ENCODE results near the gene G0S2.
"Not testable (repeated sequence)": the region's sequence is repeated elsewhere in the genome, so short reads cannot be mapped to it uniquely, and the experiment has no call there.

Gene G0S2

DNA sequence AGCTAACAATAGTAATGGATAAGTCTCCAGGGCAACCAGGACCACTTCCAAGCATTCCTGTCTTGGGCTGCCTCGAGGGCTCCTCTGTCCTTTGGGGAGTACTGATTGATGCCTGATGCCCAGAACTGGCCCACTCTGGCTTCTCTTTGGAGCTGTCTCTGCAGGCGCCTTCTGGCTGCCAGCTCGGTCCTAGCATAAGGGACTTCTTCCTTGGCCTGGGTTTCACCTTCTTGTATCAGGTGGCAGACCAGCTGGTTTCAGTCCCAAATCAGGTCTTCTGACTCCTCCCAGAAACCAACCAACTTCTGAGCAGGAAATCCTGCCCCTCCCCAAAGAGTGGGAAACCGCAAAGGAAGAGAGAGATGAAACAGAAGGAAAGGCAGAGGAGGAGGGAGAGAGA is 10.6 kb downstream of the G0S2 start:
- no peak for DNase-seq

DNA sequence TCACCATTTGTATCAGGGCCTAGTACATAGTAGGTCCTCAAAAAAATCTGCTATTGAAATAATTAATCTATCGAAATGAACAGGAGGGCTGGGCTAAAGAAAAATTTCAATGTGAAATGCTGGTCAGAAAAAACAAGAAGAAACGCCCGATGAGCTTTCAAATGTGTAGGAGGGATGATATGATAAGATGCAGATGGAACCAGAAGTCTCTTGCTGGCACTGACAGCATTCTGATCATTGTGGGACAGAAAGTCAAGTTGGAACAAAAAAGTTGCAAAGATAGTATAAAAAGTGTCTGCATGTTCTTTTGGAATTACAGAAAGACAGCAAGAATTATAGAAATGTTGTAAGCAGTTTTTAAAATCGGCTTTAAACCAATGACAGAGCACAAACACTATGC is 11.1 kb downstream of the G0S2 start:
- DNase-seq, result no peak

DNA sequence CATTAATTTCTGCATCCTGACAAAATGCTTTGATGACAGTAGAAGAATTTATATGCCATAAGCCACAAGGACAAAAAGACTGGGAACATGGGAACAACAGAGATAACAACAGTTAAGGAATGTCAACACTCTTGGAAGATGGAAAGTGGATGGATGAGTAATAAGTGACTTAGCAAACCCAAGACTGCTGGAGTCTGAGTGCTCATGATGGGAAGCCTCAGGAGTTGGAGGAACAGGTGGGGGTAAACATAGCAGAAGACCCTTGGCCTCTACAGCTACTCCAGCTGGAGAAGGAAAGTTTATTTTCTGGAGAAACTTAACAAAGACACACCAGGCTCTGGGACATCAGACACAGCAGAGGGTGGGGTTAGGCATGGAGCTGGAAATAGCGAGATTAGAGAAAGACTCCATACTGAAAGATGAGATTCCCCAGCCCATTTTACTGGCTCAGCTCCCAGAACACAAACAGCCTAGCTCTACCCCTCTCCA is 13.6 kb downstream of the G0S2 start:
- DNase-seq, result no peak

DNA sequence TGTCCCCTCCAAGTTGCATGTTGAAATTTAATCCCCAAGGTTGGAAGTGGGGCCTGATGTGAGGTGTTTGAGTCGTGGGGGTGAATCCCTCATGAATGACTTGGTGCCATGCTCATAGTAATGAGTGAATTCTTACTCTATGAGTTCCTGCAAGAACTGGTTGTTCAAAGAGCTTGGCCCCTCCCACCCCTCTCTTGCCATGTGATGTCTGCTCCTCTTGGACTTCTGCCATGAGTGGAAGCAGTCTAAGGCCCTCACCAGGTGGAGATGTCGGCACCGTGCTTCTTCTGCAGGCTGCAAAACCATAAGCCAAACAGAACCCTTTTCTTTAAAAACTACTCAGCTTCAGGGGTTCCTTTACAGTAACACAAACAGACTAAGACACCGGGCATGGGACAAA is 14.3 kb downstream of the G0S2 start:
- DNase-seq, result no peak

DNA sequence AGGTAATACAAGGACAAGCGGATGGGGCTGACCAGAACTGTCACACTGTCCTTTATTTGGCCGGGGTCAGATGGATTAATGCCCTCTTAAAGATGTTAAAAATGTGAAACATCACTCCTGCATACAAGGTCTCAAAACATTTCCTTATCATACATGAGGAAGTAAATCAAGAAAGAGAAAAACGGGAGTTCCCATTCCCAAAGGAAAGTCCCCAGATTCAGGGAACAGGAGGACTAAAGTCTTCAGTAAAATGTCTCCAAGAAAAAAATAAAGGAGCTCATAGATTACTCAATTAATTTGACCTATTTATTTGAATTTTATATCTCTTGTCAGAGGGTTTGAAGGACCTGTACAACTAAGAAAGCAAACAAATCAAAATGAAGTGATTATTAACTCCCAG is 16.0 kb downstream of the G0S2 start:
- no peak for DNase-seq

DNA sequence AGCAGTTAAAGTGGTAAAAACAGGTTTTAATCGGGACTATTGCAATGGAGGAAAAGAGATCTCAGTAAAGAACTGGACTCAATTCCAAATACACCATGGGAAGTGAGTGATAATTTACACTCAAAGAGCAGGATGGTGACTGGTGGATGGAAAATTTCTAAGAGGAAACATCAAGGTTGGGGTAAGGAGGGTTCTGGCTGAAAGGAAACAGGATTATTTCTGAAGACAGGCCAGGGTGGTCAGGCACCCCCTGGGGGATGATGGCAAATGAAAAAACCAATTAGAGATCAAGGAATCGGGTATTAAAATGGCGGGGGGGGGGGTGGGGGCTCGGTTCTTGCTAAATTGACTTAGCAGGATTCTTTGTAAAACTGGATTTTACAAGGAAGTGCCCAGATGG is 17.1 kb downstream of the G0S2 start:
- no peak for DNase-seq

DNA sequence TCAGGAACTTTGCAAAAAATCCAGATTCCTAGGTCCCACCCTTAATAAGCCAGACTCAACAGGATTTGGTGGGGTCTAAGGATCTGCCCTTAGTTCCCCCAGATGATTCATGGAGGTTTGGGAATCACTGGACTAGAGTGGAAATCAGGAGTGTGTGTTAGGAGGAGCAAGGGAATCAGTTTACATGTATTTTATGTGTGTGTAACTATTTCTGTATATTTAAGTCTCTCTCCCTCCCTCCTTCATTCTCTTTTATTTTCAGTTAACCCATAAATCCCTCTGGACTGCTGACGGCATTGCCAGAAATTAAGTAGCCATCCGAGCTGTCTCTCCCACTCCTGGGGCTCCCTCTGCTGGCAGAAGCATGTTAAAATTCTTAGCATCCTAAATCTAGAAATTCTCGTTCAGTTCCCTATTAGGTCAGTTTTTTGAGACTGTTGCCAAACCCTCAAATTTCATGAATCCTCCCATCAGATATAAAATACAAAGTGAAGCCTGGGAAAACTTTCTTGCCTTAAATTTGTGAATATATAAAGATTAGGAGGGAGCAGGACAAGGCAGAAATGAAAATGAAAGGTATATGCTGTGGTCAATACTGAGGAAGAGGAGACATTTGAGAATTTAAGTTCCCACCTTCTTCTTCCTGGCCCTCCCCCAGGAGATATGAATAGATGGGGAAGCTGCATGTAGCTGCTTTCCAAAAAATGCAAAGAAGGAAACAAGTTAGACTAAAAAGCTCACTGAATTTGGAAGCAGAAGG is 17.7 kb downstream of the G0S2 start:
- DNase-seq, result peak; percentile 57

DNA sequence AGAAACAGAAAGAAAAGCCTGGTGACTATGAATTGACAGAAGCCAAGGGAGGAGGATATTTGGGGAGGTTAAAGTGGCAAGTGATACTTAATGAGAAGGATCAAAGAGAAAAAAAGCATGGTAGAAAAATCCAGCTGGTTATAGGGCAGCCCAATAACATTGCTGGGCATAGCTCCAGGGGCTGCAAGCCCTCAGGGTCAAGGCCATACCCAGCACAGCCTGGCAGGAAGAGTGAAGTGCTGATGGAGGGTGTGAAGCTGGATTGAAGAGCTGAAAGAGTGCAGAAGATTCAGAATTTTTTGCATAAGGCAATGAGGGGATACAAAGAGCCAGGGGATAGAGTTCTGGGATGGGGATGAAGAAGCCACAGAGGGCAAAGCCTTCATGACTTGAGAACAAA is 21.5 kb downstream of the G0S2 start:
- no peak for DNase-seq

DNA sequence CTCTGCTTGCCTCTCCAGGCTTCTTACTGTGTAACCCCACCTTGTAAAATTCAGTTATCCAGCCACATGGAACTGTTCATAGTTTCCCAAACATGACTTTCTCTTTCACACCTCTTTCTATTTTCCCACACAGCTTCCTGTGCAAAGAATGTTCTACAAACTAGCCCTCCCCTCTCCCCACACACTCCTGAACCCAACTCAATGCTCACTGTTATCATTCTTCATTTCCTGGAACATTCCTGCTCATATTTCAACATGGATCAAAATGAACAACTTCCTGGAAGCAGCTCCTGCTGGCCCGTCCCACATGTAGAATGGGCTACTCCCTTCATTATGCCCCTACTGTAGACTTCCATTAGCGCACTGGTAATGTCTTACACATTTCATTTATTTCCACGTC is 21.9 kb downstream of the G0S2 start:
- no peak for DNase-seq

DNA sequence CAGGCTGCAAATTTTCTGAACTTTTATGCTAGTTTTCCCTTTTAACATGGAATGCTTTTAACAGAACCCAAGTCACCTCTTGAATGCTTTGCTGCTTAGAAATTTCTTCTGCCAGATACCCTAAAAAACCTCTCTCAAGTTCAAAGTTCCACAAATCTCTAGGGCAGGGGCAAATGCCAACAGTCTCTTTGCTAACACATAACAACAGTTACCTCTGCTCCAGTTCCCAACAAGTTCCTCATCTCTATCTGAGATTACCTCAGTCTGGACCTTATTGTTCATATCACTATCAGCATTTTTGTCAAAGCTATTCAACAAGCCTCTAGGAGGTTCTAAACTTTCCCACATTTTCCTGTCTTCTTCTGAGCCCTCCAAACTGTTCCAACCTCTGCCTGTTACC is 25.5 kb downstream of the G0S2 start:
- not testable (repeated sequence) for DNase-seq

DNA sequence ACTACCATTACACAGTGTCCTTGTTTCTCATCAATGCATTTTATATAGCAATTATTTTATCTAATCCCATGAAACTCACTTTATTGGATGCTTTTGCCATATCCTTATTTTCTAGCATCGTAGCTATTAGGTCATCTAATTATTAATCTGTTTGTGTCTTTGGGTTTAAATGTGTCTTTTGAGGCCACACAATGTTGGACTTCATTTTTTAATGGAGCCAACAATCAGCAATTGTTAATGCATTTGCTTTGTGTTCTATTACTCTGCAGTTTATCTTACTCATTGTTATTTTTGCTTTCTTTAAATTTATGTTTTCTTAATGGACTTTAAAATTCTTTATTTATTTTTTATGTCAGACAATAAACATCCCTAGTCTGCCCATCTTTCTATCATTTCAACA is 27.6 kb downstream of the G0S2 start:
- DNase-seq, result no peak

DNA sequence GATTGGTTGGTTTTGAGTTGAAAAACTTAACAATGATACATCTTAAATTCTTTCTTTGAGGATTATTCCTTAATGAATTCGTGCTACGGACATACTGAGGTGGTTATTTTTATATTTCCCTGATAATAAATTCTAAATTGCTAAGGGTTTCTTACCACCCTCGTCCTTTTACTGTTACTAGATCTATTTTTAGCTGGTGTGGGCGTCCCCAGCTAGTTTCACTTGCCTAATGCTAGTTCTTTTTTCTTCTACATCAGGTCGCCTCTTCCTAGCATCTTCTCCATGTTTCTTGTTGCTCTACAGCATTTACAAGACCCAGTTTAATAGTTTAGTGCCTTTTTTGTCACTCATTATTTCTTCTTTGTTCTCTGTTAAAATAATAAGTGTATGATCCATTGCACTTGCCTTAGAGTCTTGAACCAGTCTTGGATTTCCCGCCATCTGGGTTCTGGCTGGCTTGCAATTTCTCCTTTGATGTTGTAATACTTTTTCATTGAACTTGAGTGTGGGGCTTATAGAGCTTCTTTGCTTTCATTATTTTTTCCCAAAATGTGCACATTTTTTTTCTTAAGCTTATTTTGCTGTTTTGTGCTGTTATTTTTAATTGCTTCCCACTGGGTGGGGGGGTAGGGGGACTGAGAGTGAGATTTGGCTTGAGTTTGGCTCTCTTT is 28.8 kb downstream of the G0S2 start:
- no peak for DNase-seq

DNA sequence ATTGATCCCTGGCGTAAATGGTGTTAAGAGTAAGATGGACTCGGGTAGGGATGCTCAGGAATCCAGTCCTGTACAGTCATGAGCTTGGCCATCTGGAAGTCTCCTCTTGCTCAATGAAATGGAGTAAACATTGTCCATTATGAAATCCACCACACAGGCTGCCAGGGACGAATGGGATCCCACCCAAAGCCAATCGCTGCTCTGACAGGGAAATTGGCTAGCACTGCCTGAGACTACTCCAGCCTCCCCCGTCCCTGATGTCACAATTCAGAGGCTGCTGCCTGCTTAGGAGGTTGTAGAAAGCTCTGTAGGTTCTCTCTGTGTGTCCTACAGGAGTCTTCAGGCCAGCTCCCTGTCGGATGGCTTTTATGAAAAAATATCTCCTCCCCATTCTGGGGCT is 29.4 kb downstream of the G0S2 start, which contains the start of gene HSD11B1:
TSS of gene HSD11B1 (plus strand) at position 263 of the 400 bp plus-strand sequence. CDS start at position 360, 97 bp downstream.
- no peak for DNase-seq

DNA sequence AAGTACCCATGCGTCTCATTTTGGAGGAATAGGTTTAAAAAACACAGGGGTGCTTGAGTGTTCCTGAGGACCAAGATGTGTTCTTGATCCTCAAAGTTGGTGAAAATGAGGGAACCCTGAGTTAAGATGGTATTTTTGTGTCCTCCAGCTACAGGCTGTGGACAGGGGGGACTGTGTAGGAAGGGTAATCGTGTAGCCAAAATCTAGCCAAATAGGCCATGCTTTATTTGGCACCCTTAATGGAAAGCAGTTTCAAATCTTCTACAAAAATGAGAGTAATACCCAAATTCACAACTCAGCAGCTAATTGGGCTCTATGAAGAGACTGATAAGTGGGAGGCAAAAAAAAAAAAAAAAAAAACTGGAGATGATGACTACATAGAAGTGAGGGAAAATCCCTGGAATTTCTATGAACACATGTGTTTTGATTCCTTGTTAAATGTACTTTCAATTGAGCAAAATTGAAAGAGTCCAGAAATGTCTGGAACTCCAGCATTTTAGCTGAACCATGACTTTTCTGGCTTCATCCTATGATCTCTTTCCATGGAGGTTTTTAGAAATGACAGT is 29.9 kb downstream of the G0S2 start:
- DNase-seq, result no peak

DNA sequence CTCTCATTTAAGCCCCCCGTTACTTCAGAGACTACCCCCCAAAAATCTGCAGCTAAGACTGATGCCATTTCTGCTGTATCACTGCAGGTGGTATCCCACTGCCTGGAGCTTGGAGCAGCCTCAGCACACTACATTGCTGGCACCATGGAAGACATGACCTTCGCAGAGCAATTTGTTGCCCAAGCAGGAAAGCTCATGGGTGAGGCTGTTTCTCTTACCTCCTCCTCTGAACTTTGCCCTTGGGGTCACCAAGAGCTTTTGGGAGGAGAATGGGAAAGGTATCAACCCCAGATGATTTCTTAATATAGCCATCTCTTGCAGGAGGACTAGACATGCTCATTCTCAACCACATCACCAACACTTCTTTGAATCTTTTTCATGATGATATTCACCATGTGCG is 31.4 kb downstream of the G0S2 start:
- DNase-seq, result no peak

DNA sequence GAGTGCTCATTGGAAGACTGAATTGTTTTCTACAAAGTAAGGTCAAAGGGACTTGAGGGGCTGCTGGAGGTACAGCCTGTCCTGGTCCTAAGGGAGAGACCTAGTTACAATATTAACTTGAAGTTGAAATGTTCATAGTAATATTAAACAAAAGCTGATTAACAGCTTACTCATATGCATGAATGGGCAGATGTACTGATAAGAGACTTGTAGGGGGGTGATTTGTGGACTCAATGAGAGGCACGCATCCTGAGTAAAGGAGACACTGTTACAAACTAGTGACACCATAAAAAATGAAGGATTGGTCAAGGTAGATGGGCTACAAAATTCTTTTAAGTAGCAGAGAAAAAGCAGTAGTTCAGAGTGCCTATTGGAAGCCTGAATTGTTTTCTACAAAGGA is 32.1 kb downstream of the G0S2 start:
- DNase-seq, result no peak

DNA sequence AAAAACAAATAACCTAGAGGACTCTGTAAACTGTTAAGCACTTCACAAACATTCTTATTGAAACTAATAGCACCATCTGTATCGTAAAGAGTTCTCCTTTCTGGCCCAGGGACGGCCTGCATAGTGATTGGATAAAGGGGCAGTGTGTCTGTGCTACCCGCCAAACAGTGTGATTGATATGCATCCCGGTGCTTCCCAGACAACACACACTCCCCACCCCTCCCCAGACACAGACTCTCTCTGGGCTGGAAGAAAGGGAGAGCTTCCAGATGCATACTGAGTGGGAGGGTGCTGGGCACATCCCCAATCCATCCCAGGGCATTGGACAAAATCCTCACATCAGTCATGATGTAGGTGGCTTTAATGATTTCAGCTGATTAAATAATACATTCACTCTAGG is 33.1 kb downstream of the G0S2 start:
- DNase-seq, result no peak

DNA sequence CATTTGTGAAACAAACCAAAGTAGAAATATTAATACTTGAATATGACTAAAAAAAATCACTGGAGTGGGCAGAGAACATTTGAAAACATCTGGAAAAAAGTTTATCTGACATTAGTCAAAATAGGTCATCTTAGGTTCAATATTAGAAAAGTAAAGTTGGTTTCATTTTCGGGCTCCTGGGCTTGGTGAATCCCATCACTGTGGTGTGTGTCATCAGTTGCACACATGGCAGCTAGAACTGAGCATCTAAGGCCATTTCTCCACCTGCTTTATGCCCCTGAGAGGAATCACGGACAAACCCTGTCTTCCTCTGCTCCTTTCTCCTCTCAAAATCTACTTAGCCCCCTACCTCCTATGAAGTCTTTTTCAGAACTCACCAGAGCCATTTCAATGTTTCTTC is 34.9 kb downstream of the G0S2 start:
- DNase-seq, result no peak

DNA sequence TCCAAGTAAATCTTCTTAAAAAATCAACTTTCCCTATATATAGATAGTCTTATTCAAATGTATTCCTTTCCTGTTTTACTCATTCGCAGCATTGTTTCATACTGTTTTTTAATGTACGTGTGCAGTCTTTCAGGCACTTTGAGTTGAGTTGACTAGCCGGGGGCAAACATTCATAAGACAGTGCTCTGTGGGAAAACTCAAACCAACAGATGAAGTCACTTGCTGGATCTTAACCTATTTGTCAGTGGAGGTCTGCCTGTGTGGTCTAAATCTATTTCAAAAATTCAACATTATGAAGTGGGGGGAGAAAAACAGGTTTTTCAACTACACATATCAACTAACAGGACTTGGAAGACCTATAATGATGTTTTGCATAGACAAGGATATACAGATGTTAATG is 35.6 kb downstream of the G0S2 start:
- DNase-seq, result no peak

DNA sequence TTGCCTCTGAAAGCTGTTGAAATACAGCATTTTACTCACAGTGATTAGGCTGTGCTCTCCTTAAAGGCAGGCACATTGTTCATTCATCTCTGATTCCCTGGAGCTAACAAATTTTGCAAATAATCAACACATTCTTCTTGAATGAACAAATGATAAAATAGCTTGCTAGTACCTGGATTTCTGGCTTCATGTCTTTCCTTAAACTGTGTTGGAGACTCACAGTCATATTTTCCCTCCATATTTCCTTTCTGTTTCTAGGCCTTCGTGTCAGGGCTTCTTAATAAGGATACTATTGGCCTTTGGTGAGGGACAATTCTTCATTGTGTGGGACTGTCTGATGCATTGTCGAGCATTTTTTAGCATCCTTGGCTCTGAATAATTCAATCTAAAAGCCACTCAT is 39.1 kb downstream of the G0S2 start:
- DNase-seq, result no peak

DNA sequence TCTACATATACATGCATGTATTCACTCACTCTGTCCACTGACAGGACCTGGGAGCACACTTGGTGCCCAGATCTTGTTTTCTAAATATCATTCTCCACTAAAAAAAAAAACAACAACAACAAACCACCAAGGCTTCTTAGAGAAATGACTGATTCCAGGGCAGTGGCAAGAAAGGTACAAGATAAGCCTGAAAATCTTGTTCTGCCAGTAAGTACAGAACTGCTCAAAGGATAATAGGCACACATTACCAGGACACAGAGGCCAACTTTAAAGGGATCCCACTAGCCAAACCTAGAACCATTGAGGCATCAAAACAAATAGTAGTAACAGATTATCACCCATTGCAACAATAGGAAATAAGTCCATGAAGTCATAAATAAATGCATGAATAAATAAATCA is 40.1 kb downstream of the G0S2 start:
- no peak for DNase-seq

DNA sequence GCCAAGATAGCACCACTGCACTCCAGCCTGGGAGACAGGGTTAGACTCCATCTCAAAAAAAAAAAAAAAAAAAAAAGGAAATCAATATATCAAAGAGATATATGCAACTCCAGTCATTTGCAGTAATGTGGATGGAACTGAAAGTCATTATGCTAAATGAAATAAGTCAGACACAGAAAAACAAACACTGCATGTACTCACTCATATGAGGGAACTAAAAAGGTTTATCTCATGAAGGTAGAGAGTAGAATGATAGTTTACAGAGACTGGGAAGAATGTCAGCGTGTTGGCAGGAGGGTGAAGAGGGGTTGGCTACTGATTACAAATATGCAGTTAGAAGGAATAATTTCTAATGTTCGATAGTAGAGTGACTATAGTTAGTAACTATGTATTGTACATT is 42.6 kb downstream of the G0S2 start:
- no peak for DNase-seq

DNA sequence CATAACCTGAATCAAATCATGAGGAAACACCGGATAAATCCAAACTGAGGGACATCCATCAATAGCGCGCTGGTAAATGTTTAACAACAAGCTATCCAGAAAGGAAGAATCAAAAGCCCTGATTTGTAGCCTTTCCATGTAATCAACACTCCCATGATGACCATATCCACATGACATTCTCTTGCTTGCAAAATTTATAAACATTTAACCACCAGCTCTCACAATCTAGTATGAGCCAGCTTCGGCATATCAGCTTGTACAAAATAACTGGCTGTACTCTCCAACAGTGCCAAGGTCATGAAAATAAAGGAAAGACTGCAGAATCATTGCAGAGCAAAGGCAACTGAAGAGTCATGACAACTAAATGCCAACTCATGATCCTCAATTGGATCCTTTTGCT is 45.1 kb downstream of the G0S2 start:
- no peak for DNase-seq

DNA sequence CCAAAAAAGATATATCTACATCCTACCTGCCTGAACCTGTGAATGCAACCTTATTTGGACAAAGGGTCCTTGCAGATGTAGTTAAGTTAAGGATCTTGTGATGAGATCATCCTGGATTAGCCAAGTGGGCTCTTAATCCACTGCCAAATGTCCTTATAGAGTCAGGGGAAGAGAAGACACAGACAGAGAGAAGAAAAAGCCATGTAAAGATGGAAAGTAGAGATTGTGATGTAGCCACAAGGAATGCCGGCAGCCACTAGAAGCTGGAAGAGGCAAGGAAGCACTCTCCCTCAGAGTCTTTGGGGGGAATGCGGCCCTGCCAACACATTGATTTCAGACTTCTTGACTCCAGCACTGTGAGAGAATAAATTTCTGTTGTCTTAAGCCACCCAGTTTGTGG is 45.6 kb downstream of the G0S2 start:
- no peak for DNase-seq

Measured in GDM1 (cell line).